ENCODE results near the gene PRKCSH.

Gene PRKCSH

DNA sequence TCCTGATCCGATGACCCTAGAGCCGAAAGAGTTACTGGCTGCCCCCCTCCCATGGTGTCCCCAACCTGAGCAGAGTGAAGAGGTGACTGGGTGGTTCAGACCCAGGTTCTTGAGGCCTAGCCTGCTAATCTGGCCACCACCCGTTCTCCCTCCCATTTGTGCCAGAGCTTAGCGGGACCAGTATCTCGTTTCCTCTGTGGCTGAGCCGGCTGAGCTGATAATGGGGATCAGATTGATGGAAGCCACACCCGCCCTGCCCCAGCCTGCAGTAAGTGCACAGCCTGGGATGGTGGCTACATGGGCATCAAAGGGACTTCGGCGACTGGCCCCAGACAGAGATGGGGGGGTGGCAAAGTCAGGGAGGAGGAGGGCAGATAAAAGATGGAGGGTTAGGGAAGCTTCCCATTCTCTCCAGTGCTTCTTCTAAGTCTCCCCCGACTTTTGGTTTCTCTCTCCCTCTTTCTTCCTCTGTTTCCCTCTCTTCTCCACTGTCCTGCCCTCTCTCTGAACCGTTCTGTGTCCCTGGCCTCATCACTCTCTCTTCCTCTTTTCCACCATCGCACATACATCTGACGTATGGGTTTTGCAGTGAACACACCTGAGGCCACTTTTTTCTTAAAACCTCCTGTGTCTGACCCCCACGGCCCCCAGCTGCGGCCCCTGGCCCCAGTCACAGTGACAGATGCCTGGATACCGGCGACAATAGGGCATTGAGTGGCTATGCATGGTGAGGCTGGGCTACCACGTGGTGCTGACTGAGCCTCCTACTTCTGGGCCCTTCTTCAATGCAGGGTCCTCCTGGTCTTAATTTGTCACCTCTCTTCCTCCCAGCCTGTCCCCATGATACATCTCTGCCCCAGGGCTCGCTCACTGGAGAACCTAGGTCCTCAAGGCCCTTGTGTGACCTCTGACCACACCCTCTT lies 43.0 kb downstream of the PRKCSH start:
- no peak for DNase-seq (ENCODE audit: low read depth)

DNA sequence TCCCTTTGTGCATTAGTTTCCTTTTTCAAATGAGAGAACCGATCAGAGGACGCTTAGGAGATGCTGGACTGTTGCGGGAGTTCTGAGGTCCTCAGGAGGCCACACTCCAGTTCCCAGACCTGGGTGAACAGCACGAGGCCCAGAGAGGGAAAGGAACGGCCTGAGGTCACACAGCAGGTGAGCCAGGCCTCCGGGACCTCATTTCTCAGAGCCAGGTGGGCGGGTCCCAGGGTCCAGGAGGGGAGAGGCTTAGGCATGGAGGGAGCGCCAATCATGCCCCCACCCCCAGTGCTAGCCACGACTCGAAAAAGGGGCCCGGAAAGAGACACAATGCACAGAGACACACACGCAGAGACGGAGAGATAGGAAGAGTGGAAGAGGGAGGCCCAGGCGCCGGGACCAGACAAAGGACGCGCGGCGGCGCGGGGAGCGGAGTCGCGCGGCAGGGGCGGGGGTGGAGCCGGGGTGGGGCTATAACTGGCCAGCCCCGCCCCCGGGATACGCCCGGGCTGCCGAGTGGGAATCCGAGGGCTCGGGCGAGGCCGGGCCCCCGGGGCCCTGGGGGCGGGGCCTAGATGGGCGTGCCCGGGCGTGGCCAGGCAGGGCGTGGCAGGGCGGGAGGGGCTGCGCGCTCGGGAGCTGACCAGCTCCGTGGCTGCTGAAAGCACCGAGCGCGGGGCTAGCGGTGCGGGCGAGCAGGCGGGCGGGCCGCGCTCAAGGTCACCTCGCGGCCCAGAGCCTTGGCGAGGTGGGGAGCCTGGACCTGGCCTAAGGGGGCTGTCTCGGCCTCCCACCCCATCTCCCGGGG lies 43.9 kb downstream of the PRKCSH start:
- DNase-seq (ENCODE audit: low read depth): no peak

DNA sequence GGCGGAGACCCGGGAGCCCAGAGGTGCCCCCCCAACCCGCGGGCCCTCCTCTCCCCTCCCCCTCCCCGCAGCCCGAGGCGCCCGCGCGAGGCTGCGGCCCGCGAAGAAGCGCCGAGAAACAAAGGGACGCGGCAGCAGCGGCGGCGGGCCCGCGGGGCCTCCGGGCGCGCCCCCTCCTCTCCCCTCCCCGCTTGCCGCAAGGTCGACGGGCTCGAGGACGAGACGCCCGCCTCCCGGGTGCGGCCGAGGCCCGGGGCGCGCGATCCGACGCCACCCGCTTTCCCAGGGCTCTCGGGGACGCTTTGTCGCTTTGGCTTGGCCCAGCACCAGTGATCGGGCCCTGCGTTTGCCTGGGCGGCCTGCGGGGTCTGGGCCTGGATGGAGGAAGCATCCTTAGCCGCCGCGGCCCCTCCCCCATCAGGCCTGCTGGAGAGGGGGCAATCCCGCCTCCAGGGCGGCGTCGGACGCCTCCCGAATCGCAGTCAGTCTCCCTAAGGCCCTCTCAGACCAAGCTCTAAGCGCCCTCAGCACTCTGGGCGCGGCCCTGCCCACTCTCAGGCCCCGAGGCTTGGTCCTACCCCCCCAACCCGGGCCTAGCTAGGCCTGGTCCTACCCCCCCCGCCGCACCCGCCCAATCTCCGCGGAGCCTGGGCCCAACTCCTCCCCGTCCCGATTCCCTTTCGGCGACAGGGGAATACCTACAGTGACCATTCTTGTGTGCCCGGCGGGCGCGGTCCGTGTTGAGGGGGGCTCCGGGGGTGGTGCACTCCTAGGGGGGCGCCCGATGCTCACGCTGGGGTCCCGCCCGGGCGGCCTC lies 44.7 kb downstream of the PRKCSH start:
- DNase-seq (ENCODE audit: low read depth): no peak

DNA sequence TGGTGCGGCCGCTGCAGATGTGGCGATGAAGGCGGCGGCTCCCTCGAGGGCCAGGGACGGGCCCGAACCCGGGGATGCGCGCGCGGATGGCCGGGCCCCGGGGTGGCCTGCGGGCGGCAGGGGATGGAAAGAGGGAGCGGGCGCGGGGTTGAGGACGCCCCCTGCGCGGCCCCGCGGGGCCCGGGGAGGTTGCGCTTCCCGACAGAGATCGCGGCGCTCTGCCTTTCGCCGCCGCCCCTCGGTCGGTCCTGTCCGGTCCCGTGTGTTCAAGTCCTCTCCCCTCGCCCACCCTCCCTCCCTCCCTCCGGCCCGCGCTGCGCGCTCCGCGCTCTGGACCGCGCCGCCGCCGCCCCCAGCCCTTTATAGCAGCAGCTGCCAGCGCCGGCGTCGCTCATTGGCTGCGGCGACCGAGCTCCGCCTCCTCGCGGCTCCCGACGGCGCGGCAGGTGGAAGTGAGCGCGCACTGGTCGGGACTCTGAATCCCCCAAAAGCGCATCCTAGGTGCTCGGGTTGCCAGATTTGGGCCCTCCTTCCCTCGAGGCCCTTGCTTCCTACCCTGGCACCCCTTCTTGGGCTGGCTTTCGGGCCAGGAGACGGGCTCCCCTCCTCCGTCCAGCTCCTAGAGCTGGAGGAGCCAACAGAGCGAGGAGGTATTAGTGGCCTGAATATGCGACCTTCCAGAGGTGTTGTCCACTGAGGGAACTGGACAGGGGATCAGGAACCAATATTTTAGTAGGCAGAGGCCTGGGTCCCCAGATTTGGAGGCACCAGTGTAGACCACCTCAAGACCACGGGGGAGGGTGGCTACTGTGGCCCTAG lies 45.5 kb downstream of the PRKCSH start, which contains the start of gene ELAVL3:
ELAVL3 (minus strand) TSS at position 332 of the 819 bp plus-strand sequence. CDS start 438 bp downstream, outside the sequence.
- no peak for DNase-seq (ENCODE audit: low read depth)

DNA sequence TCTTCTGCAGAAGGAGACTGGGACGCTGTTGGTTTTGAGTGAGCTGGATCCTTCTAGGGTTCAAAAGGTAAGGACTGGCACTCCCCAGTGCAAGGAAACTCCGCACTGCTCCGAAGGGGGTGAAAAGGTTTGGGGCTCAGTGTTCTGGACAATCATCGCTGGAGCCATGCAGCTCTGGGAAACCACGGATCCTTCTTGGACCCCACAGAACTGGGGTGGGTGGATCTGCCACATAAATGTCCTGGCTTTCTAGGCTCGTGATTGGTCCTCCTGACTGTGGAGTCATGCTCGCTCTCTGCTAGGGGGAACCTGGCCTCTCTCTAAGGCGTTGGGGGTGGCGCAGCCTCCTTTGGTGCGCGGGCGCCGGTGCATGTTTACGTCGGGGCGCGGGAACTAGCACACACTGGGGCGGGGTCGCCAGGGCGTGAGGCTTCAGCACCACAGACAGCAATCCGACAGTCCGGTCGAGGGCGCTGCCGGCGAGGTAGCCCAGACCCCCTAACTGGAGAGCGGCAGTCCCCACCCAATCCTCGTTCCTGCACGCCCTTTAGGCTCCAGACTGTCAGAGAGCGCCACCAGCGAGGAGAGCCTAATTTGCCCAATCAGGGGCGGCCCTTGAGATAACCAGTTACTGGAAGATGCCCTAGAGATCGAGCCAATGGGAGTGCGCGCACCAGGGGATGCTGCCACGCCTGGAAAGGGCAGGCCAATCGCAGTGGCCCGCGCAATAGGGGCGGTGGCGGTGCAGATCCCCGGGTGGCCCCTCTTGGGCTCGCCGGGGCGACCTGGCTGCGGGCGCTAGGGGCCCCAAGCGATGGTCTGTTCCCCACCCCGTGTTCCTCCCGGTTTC lies 46.3 kb downstream of the PRKCSH start:
- DNase-seq (ENCODE audit: low read depth): peak; percentile 45

DNA sequence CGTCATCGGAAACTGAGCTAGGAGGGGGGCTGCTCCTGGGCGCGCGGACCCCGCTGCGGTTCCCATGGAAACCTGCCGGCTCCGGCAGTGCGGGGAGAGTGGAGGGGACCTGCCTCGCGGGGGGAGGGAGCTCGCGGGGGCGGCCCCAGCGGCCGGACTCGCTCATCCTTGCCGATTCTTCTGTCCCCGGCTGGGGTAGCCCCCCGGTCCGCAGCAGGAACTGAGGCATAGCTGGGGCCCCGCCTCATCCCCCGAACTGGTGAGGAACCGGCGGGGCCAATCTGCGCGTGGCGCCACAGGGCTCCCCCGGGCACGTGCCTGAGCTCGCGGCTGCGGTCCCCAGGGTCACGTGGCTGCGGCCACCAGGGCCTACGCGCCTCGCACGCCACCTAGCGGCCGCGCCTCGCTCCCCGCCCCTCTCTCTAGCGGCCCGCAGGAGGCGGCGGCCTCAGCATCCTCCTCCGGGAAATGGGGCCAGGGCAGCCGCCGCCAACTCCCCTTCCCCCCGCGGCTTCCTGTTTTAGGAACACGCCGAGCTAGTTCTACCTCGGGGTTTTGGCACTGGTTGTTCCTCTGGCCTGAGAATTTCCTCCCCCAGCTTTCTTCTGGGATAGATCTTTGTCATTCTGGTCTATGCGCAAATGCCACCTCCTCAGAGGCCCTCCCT lies 47.1 kb downstream of the PRKCSH start:
- peak; percentile 36 for DNase-seq (ENCODE audit: low read depth)

DNA sequence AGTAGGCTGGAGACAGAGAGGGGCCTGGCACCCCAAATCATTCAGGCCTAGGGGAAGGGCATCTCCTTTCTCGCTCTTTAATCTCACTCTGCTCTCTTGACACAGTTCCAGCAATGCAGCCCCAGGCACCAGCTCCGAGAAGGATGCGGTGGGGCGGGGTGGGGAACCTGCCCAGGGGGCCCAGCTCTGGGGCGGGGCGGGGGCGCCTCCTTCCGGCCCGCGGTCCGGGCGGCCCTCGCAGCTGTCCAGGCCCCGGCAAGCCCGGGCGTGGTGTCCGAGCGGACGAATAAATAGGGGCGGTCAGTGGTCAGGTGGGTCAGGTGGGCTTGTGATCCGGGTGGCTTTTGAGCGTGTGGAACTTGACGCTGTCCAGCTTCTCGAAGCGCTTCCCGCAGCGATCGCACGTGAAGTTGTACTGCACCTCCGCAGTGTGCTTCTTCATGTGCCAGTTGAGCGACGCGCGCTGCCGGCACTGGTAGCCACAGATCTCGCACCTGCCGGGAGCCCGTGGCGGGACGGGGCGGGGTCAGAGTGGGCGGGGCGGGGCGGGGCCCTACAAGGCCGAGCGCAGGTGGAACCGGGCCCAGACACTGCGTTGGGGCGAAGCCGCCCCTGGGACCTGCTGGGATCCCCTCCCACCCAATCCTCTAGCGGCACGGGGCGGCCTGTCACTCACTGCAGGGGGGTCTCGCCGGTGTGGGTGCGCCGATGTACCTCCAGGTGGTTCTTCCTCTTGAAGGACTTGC lies 48.1 kb downstream of the PRKCSH start:
- no peak for DNase-seq (ENCODE audit: low read depth)

DNA sequence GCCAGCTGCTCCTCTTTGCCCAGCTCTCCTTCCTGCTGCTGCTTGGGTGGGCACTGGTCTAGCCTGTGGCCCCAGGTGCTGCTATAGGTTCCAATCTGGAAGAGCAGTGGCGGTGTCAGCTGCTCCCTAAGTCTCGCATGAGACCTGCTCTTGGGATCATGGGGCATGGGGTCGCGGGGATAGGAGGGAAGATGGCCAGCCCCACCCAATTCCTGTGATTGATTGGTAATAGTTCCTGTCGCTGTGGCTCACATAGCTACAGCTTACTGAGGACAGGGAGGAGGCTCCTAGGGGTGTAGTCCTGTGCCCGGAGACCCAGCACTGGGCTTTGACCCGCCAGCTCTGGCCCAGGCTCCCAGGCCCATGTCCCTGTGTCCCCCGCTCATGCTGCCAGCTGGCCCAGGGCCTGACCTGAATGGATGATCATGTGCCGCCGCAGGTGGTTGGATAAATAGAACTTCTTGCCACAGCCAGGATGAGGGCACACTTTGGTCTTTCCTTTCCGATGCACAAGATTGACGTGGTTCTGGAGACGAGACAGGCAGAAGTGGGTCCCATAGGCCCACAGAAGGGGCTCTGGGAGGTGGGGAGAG lies 49.9 kb downstream of the PRKCSH start:
- DNase-seq (ENCODE audit: low read depth): no peak

DNA sequence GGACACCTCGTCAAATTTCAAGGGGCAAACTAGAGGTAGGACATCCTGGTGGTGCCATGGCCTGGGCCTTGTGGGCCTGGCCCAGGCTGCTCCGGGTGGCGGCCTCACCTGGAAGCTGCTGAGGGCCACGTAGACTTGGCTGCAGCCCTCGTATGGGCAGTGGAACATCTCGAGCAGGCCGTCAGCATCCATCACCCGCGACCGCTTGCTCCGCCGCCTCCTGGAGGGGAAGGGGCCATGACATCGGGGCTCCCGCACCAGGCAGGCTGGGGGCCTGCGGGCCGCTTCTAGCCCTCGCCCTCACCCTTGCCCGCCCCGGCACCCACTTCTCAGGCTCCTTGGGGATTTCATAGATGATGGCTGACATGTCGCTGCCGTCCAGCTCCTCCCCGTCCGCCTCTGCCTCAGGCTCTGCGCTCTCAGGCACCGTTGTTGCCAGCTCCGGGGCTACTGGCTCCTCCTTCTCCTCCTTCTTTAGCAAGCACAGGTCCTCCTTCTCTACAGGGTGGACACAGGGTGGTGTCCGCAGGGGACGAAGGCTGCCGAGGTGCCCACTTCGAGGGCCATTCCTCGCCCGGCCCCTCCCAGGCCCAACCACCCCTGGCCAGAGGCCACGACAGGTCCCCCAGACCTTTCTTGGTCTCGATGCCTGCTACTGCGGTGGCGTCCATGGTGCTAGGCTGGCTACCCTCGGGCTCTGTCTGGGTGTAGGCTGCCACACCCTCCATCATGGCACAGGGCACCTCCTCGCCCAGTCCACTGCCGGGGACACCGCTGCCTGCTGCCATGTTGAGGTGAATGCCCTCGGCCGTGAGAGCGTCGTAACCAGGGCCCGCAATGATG lies 51.4 kb downstream of the PRKCSH start:
- DNase-seq (ENCODE audit: low read depth): no peak

DNA sequence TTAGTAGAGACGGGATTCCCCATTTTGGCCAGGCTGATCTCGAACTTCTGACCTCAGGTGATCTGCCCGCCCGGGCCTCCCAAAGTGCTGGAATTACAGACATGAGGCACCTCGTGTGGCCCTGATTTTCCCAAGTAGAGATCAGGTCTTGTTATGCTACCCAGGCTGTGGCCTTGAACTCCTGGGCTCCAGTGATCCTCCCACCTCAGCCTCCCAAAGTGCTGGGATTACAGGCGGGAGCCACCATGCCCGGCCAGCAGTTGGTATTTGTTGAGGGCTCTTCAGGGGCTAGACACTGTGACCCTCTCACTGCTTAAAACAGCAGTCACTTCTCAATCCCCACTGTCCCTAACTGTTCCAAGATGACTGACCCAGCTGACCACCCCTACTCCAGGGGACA lies 53.9 kb downstream of the PRKCSH start:
- DNase-seq (ENCODE audit: low read depth): no peak

DNA sequence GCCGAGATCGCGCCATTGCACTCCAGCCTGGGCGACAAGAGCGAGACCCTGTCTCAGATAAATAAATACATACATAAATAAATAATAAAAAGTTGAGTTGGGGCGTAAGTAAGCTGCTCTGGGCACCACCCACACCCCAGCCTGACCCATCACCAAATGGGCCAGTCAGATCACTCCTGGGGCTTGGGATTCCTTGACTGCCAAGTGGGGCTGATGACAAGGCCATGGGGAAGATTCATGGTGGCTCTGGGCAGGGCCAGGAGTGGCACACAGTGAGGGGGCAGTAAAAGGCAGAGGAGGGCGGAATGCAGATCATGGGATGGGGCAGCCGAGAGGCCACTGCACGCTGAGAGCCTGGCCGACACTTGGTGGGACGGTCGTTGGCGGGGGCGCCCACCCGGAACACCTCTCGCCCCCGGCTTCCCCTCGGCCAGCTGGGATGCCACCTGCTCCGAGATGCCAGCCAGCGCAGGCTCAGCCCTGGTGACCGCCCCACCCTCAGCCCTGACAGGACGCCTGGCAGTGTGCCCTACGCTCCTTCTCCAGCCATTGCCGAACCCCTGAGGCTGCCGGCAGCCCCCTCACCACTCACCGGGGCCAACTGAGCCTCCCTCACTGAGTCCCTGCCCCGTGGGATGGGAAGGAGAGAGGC lies 59.3 kb downstream of the PRKCSH start:
- DNase-seq (ENCODE audit: low read depth): no peak

DNA sequence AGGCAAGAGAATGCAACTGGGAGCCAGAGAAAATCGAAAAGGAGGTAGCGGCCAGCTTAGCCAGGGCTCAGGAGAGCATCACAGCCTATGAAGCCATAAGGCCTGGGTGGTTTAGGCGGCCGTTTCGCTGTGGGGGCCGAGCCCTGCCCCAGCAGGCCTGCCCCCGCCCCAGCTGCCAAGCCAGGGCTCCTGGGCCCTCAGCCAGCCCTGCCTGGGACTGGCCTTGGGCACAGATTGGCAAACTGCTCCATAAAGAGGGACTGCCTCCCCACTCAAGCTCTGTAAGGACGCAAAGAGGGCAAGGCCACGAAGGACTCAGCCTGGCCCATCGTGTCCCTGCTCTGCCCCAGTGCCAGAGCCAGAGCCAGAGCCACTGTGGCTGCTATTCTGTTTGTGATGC lies 60.0 kb downstream of the PRKCSH start:
- no peak for DNase-seq (ENCODE audit: low read depth)

DNA sequence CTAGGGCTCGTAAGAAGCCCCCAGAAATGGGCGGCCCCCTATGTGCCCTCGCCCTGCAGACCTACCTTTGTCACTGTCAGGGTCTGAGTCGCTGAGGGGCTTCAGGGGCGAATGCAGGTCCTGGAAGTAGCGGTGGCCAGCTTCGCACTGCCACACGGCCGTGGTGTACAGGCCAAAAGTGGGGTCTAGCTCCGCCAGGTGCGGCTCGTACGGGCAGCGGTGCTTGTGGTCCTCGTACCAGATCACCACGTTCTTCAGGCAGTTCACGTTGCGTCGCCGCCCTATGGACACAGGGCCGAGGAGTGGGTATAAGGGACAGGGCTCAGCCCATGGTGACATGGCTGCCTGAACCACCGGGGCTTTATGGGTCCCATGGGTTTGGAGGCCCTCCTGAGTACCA lies 60.5 kb downstream of the PRKCSH start:
- DNase-seq (ENCODE audit: low read depth): no peak

DNA sequence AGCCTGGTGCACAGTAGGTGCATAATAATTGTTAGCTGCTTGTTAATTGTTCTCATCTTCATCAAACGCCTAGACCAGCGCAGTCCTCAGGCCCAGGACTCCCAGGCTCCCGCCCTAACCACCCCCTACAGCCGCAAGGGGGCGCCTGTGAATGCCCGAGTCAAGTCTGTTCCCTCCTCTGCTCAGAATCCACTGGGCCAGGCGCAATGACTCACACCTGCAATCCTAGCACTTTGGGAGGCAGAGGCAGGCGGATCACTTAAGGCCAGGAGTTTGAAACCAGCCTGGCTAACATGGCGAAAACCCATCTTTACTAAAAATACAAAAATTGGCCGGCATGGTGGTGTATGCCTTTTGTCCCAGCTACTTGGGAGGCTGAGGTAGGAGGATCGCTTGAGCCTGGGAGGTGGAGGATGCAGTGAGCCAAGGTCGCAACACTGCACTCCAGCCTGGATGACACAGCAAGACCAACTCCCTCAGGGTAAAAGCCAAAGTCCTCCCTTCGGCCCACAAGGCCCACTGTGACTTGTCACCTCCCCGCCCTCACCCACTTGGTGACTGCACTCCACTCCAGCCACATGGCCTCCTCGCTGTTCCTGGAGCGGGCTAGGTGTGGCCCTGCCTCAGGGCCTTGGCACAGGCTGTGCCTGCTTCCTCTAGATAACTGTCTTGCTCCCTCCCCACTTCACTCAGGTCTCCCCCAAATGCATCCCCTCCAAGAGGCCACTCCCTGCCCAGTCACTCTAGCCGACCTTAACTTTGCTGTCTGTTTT lies 61.1 kb downstream of the PRKCSH start:
- peak; percentile 75 for DNase-seq (ENCODE audit: low read depth)

DNA sequence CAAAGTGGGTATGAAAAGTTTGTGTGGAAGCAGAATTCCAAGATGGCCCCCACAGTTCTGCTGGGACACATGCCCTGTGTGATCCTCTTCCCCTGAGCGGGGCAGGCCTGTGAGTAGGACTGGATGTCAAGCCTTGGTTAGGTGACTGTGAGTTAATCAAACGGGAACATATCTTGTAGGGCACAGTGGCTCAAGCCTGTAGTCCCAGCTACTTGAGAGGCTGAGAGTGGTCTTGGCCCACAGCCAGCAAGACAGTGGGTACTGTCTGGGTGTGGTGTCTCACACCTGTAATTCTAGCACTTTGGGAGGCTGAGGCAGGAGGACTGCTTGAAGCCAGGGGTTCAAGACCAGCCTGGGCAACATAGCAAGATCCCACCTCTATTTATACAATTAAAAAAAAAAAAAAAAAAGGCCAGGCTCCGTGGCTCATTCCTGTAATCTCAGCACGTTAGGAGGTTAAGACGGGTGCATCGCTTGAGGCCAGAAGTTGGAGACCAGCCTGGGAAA lies 63.8 kb downstream of the PRKCSH start:
- DNase-seq (ENCODE audit: low read depth): no peak

DNA sequence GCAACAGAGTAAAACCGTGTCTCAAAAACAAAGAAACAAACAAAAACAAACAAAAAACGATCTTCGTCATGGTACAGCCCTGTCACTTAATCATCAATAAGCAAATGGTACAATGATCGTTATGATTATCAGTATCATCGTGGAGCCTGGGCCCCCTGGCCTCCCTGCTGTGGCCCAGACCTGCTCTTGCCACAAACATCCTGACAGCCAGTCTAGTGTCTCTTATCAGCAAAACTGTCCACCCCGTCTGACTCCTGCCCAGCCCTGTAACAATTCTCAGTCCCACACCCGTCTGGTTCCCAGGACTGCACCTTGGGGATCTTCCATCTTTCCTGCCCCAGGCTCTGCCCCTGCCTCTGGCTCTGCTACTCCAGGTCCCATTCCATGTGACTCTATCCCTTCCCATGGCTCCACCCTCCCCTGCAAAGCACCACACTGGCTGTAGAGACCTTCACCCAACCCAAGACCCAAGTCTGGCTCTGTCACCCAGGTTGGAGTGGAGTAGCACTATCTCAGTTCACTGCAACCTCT lies 64.5 kb downstream of the PRKCSH start:
- DNase-seq (ENCODE audit: low read depth): no peak

All from fibroblast of the conjunctiva (primary cell).